ENCODE measurements around the gene NOVA1.

Gene NOVA1

DNA sequence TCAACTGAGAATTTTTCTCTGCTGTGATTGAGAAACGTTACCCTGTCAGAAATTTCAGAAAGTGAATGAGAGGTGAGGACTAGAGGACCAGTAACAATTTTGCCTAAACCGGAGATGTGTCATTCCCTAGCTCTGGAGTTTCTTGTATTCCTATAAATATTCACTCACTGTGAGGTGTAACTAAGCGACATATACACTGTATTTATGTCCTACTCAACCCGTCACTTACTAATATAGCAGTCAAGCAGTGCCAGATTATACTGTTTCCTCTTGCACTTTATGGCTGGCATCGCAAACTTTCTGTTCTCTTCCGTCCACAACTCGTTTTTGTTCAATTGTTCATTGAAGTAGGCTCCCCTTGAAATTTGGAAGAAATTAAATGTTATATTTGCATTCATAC is 192.9 kb downstream of the NOVA1 start:
- Histone ChIP-seq H3K27ac (ENCODE audit: low read depth, low read length) (no peak overlapping the region), H3K9me3 (ENCODE audit: control insufficient read depth, insufficient read depth, low read length) (no peaks in the 10 kb centered on the region), H3K9ac (ENCODE audit: low read depth, low read length) (no peak overlapping the region), H3K36me3 (ENCODE audit: control insufficient read depth, insufficient read depth, low read length) (no peaks in the 10 kb centered on the region), H3K4me1 (ENCODE audit: control insufficient read depth, insufficient read depth, low read length) (no peaks in the 10 kb centered on the region; the same call in 1 of the 2 replicates), H3K4me3 (ENCODE audit: low read depth, low read length) (no peak overlapping the region), H3K27me3 (ENCODE audit: control insufficient read depth, insufficient read depth, low read length) (no peaks in the 10 kb centered on the region)

GRCh38 chr14:26403760-26404159 is 194.1 kb downstream of the NOVA1 start:
- Histone ChIP-seq H3K27ac (ENCODE audit: low read depth, low read length) (no peak overlapping the region), H3K9ac (ENCODE audit: low read depth, low read length) (no peak overlapping the region), H3K27me3 (ENCODE audit: control insufficient read depth, insufficient read depth, low read length) (no peaks in the 10 kb centered on the region), H3K4me1 (ENCODE audit: control insufficient read depth, insufficient read depth, low read length) (no peaks in the 10 kb centered on the region; the same call in 1 of the 2 replicates), H3K9me3 (ENCODE audit: control insufficient read depth, insufficient read depth, low read length) (no peaks in the 10 kb centered on the region), H3K36me3 (ENCODE audit: control insufficient read depth, insufficient read depth, low read length) (no peaks in the 10 kb centered on the region), H3K4me3 (ENCODE audit: low read depth, low read length) (no peak overlapping the region)

DNA sequence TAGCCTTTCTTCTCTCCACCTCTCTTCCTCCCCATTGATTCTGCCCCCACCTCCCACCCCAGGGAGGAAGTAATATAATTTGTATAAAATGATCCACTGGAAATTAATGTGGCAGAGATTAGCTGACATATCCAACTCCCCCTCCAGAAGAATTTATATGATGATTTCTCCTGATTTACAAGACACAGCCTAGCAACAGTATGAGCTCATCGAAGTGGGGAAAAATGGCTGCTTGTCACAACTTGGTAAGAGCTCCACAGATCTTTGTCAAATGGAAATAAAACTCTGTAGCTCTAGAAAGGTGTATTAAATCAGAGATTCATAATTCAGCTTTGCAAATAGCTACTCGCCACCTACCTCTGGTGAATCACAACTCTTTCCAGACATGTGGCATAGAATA is 195.7 kb downstream of the NOVA1 start:
- no peaks in the 10 kb centered on the region for H3K9me3 ChIP-seq (ENCODE audit: control insufficient read depth, insufficient read depth, low read length)
- no peaks in the 10 kb centered on the region; the same call in 1 of the 2 replicates for H3K4me1 ChIP-seq (ENCODE audit: control insufficient read depth, insufficient read depth, low read length)
- H3K27ac ChIP-seq (ENCODE audit: low read depth, low read length): no peak overlapping the region
- H3K4me3 ChIP-seq (ENCODE audit: low read depth, low read length): no peak overlapping the region
- H3K27me3 ChIP-seq (ENCODE audit: control insufficient read depth, insufficient read depth, low read length): no peaks in the 10 kb centered on the region
- no peak overlapping the region for H3K9ac ChIP-seq (ENCODE audit: low read depth, low read length)
- no peaks in the 10 kb centered on the region for H3K36me3 ChIP-seq (ENCODE audit: control insufficient read depth, insufficient read depth, low read length)

- H3K27ac ChIP-seq (ENCODE audit: low read depth, low read length): no peak overlapping the region
- no peak overlapping the region for H3K4me3 ChIP-seq (ENCODE audit: low read depth, low read length)
- no peaks in the 10 kb centered on the region for H3K36me3 ChIP-seq (ENCODE audit: control insufficient read depth, insufficient read depth, low read length)
- no peaks in the 10 kb centered on the region for H3K9me3 ChIP-seq (ENCODE audit: control insufficient read depth, insufficient read depth, low read length)
- H3K9ac ChIP-seq (ENCODE audit: low read depth, low read length): no peak overlapping the region
- H3K4me1 ChIP-seq (ENCODE audit: control insufficient read depth, insufficient read depth, low read length): no peaks in the 10 kb centered on the region; the same call in 1 of the 2 replicates
- no peaks in the 10 kb centered on the region for H3K27me3 ChIP-seq (ENCODE audit: control insufficient read depth, insufficient read depth, low read length)
Observed at GRCh38 chr14:26401179-26401968, 196.5 kb downstream of the NOVA1 start.

- no peaks in the 10 kb centered on the region for H3K9me3 ChIP-seq (ENCODE audit: control insufficient read depth, insufficient read depth, low read length)
- H3K36me3 ChIP-seq (ENCODE audit: control insufficient read depth, insufficient read depth, low read length): no peaks in the 10 kb centered on the region
- H3K27me3 ChIP-seq (ENCODE audit: control insufficient read depth, insufficient read depth, low read length): no peaks in the 10 kb centered on the region
- no peaks in the 10 kb centered on the region; the same call in 1 of the 2 replicates for H3K4me1 ChIP-seq (ENCODE audit: control insufficient read depth, insufficient read depth, low read length)
- no peak overlapping the region for H3K27ac ChIP-seq (ENCODE audit: low read depth, low read length)
- H3K4me3 ChIP-seq (ENCODE audit: low read depth, low read length): no peak overlapping the region
- no peak overlapping the region for H3K9ac ChIP-seq (ENCODE audit: low read depth, low read length)
Observed at GRCh38 chr14:26400373-26400772, 197.5 kb downstream of the NOVA1 start.

DNA sequence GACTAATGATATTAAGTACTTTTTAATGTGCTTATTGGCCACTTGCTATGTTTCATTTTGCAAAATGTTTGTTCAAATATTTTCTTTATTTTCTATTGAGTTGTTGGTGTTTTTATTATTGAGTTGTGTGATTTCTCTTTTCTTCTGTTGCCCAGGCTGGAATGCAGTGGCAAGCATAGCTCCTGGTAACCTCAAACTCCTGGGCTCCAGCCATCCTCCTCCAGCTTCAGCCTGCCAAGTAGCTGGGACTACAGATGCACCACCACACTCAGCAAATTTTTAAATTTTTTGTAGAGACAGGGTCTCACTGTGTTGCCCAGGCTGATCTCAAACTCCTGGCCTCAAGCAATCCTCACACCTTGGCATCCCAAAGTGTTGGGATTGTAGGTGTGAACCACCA is 199.2 kb downstream of the NOVA1 start:
- H3K9ac ChIP-seq (ENCODE audit: low read depth, low read length): no peak overlapping the region
- no peaks in the 10 kb centered on the region for H3K9me3 ChIP-seq (ENCODE audit: control insufficient read depth, insufficient read depth, low read length)

More for the DNA sequence above, 199.2 kb downstream of the NOVA1 start:
- Histone ChIP-seq H3K27ac (ENCODE audit: low read depth, low read length) (no peak overlapping the region), H3K27me3 (ENCODE audit: control insufficient read depth, insufficient read depth, low read length) (no peaks in the 10 kb centered on the region), H3K4me1 (ENCODE audit: control insufficient read depth, insufficient read depth, low read length) (peaks cover 15% of the 10 kb centered on the region), H3K4me3 (ENCODE audit: low read depth, low read length) (no peak overlapping the region), H3K36me3 (ENCODE audit: control insufficient read depth, insufficient read depth, low read length) (no peaks in the 10 kb centered on the region)
